Skeletal muscle tissue (tissue), 4 donors: ENCODE measurements around the gene AP4B1. TPM values are rescaled to one million over a fixed set of nuclear protein-coding genes. Genes with fewer than 3 reads are reported as not detected.
A peak's percentile ranks its signal among the peaks of the same experiment; 100 is the strongest.

Experiments
- H3K27ac ChIP-seq: one replicate; pipeline ENCODE4 v1.7.0; 2013; ENCODE audit warnings: mild to moderate bottlenecking, low read depth, low read length, inconsistent platforms
- H3K27me3 ChIP-seq, 3 donors: one replicate each; pipeline ENCODE4 v1.7.0; 2013; ENCODE audit warnings: low read length in 3 of 3; ENCODE audit not compliant: control insufficient read depth in 3 of 3, insufficient read depth in 3 of 3
- H3K36me3 ChIP-seq, 3 donors: one replicate each; pipeline ENCODE4 v1.7.0; 2013; ENCODE audit warnings: low read length in 3 of 3; ENCODE audit not compliant: control insufficient read depth in 3 of 3, insufficient read depth in 3 of 3
- H3K4me1 ChIP-seq, 3 donors: one replicate each; pipeline ENCODE4 v1.7.0; 2013; ENCODE audit warnings: low read length in 3 of 3, mild to moderate bottlenecking in 3 of 3; ENCODE audit not compliant: control insufficient read depth in 3 of 3, insufficient read depth in 3 of 3
- H3K4me3 ChIP-seq, 3 donors: one replicate each; pipeline ENCODE4 v1.7.0; 2013; ENCODE audit warnings: low read length in 3 of 3
- H3K9ac ChIP-seq, 3 donors: one replicate each; pipeline ENCODE4 v1.7.0; 2013; ENCODE audit warnings: low read length in 3 of 3, mild to moderate bottlenecking in 3 of 3, moderate library complexity in 2 of 3, low read depth in 1 of 3
- H3K9me3 ChIP-seq, 3 donors: one replicate each; pipeline ENCODE4 v1.7.0; 2013; ENCODE audit warnings: low read length in 3 of 3; ENCODE audit not compliant: control insufficient read depth in 3 of 3
- total RNA-seq: library from RNA; depleted of rRNA; stranded (reverse); fragments of >200 nt; gene quantifications from one replicate; pipeline ENCODE4 v1.2.3, GENCODE V29; 2014
- donor health status: Osteomylitis.

The AP4B1 gene
- total RNA-seq, 1 donor from 2014 or later = 16.7 TPM

DNA sequence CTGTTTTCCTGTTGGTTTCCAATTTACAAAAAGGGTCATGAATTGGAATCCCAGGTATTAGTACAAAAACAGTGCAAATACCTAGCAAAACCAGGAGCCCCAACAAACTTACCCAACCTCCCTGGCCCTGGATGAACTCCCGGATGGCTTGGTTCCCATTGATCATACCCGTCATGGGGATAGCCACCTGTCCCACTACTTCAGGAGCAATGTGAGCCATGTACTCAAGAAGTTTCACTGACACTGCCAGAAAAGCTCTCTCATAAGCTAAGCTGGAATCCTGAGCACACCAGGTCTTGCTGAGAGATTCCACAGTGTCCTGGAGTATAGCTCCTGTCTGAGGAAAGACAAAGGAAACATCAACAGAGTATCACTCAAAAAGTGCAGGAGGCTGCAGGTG, 22.9 kb downstream of the AP4B1 start:
- Histone ChIP-seq H3K4me1 (peaks cover 8 to 9% (median 9%) of the 10 kb centered on the region in 3 donors), H3K27me3 (no peaks in the 10 kb centered on the region), H3K36me3 (no peaks in the 10 kb centered on the region), H3K9ac (no peak overlapping the region), H3K4me3 (no peak overlapping the region), H3K9me3 (no peaks in the 10 kb centered on the region), H3K27ac (peak overlapping the region; percentile 21)

GRCh38 chr1:113879739-113880038, 24.9 kb downstream of the AP4B1 start:
- Histone ChIP-seq H3K27me3 (no peaks in the 10 kb centered on the region), H3K36me3 (no peaks in the 10 kb centered on the region), H3K9ac (no peak overlapping the region), H3K9me3 (no peaks in the 10 kb centered on the region), H3K27ac (no peak overlapping the region), H3K4me1 (peaks cover 8 to 9% (median 9%) of the 10 kb centered on the region in 3 donors), H3K4me3 (no peak overlapping the region)

DNA sequence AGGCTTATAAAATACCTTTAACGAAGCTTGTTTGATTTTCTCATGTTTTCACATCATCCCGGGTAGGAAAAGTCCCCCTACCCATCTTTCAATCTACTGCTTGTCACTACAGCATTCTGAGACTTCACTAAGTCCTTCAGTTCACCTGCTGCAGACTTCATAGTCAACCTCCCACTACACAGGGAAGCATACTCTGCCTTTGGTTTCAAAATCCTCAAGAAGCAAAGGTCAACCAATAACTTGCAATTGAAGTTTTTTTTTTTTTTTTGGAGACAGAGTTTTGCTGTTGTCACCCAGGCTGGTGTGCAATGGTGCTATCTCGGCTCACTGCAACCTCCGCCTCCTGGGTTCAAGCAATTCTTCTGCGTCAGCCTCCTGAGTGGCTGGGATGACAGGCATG, 28.4 kb downstream of the AP4B1 start:
- Histone ChIP-seq H3K4me3 (no peak overlapping the region), H3K27ac (no peak overlapping the region), H3K27me3 (no peaks in the 10 kb centered on the region), H3K9ac (no peak overlapping the region), H3K9me3 (no peaks in the 10 kb centered on the region), H3K4me1 (peaks cover 0 to under 1% (median 0%) of the 10 kb centered on the region in 3 donors), H3K36me3 (no peaks in the 10 kb centered on the region)

- no peak overlapping the region for H3K9ac ChIP-seq
- no peak overlapping the region for H3K27ac ChIP-seq
- H3K4me1 ChIP-seq = no peaks in the 10 kb centered on the region
- H3K4me3 ChIP-seq = no peak overlapping the region
- H3K9me3 ChIP-seq = no peaks in the 10 kb centered on the region
- H3K36me3 ChIP-seq = no peaks in the 10 kb centered on the region
- no peaks in the 10 kb centered on the region for H3K27me3 ChIP-seq
Observed at GRCh38 chr1:113875714-113876113, 28.9 kb downstream of the AP4B1 start.

DNA sequence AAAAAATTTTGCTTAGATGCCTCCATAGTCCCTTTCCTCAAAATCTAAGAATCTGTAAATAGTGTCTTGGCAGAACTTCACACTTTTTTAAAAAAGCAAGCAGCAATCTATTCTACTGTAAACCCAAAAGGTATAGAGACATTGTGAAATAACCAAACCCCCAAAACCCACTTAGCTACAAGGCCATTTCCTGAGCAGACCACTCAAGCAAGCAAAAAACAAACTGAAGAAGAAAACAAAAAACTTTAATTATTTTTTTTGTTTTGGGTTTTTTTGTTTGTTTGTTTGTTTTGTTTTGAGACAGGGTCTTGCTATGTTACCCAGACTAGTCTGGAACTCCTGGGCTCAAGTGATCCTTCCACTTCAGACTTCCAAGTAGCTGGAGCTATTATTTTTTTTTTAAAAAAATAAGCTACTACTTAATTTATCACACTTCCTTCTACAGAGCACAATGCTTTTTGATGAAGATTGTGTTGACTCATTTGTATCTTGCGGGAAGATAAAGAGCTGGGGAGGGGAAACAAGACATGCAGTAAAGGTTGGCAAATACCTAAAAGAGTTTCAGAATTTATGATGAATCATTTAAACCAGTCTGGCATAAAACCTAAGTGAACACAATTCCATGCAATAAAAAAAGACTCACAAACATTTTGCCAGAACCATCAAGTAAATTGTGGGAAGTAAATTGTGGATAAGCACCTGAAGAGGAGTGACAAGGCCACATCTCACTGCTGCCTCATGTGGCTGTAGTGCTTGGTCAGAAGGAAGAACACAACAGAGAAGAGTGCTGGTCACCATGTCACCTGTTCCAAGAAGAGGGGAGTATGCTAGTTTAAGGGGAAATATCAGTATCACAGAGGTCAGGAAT, 30.4 kb downstream of the AP4B1 start:
- no peak overlapping the region for H3K4me3 ChIP-seq
- H3K4me1 ChIP-seq = no peaks in the 10 kb centered on the region
- H3K27ac ChIP-seq = no peak overlapping the region
- no peak overlapping the region for H3K9ac ChIP-seq
- no peaks in the 10 kb centered on the region for H3K27me3 ChIP-seq
- H3K36me3 ChIP-seq = no peaks in the 10 kb centered on the region
- no peaks in the 10 kb centered on the region for H3K9me3 ChIP-seq

GRCh38 chr1:113872219-113872935, 32.2 kb downstream of the AP4B1 start:
- no peaks in the 10 kb centered on the region for H3K27me3 ChIP-seq
- H3K9ac ChIP-seq = no peak overlapping the region
- H3K36me3 ChIP-seq = no peaks in the 10 kb centered on the region
- H3K4me3 ChIP-seq = no peak overlapping the region
- peak overlapping the region; percentile 36 for H3K27ac ChIP-seq
- no peaks in the 10 kb centered on the region for H3K4me1 ChIP-seq
- H3K9me3 ChIP-seq = no peaks in the 10 kb centered on the region

- no peak within 1 kb of the TSS for H3K4me3 ChIP-seq
Observed at GRCh38 chr1:113871597-113872113, 32.9 kb downstream of the AP4B1 start, which contains the start of gene PTPN22. Gene PTPN22, minus strand, starts transcription at chr1:113871712.

DNA sequence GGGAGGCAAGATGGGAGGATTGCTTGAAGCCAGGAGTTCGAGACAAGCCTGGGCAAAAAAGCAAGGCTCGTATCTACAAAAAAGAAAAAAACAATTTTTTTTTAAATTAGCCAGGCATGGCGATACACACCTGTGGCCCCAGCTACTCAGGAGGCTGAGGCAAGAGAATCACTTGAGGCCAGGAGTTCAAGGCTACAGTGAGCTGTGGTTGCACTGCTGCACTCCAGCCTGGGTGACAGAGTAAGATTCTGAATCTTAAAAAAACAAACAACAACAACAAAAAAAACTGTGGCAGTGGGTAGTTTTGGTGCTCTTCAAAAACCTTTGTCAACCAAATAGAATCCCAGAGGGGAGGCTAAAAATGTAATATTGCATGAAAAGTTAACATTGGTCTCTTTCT, 33.8 kb downstream of the AP4B1 start:
- Histone ChIP-seq H3K27me3 (no peaks in the 10 kb centered on the region), H3K36me3 (no peaks in the 10 kb centered on the region), H3K9me3 (no peaks in the 10 kb centered on the region), H3K9ac (no peak overlapping the region), H3K4me1 (no peaks in the 10 kb centered on the region), H3K4me3 (no peak overlapping the region), H3K27ac (no peak overlapping the region)

More at GRCh38 chr1:113871597-113872113, 32.9 kb downstream of the AP4B1 start, which contains the start of gene PTPN22:
- Histone ChIP-seq H3K36me3 (no peaks in the 10 kb centered on the region), H3K9ac (no peak within 1 kb of the TSS), H3K9me3 (no peaks in the 10 kb centered on the region), H3K27ac (peak within 1 kb of the TSS; percentile 36), H3K27me3 (no peaks in the 10 kb centered on the region), H3K4me1 (no peaks in the 10 kb centered on the region)

DNA sequence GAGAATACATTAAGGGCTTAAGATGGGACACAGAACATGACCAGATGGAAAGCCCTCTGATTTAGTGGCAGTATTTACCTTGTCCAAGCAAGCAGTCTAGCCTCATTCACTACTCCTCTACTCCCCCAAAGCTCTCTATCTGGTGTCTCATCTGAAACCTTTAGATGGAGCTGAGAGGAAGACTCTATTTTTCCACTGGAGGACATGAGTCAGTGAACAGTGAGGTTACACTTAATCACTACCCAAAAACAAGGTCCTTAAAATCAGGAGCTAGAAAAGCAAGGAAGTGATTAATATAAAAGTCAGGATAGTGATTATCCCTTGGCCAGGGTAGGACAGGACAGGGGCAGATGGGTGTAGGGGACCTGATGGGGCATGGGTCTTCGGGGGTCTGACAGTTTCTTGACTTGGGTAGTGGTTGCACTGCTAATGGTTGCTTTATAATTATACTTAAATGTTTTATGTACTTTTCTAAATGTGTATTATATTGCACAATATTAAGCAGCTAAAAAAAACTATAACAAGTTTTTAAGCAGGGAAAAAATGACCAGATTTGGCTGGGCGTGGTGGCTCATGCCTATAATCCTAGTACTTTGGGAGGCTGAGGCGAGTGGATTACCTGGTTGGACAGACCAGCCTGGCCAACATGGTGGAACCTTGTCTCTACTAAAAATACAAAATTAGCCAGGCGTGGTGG, 36.1 kb downstream of the AP4B1 start:
- H3K9ac ChIP-seq = no peak overlapping the region
- no peak overlapping the region for H3K4me3 ChIP-seq
- no peaks in the 10 kb centered on the region for H3K4me1 ChIP-seq
- no peaks in the 10 kb centered on the region for H3K27me3 ChIP-seq
- no peak overlapping the region for H3K27ac ChIP-seq
- no peaks in the 10 kb centered on the region for H3K36me3 ChIP-seq
- H3K9me3 ChIP-seq = no peaks in the 10 kb centered on the region
